ENCODE data around the gene GRM3.

DNA sequence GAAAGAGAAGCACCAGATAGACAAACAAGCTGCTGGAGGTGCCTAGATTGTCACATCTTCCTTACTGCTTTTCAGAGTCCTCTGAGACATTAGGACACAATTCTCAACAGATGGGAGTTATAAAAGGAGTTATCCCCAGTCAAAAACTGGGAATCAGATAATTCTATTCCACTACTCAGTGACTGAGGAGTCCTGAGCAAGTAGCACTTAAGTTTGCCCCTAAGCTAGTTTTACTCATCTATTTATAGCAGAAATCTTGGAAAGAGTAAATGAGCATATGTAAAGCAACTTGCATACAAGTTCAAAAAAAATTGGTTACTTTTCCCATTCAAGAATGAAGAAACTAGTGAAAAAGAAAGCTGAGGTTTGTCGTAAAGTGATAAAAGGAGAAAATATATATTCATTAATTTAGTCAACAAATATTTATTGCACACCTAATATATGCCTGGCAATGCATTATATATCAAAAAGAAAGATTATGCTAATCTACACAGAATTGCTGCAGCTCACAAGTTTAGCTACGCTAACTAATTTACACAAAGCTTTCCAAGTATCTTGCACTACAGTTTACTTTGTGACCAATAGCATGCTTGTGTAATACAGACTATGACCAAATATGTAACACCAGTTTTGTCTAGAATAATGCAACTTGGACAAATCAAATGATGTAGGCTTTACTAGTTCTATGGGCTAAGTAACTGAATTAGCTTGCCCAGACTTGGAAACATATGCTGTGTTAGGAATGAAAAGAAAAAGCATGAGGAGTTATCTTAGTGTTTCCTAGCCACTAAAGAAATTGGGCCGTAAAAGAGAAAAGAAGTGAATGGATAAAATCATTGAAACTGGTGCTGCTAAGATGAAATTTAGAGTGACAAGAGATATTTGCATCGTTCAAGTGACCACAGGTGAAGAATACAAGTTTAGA, 106.3 kb downstream of the GRM3 start:
- no peak for TF ChIP-seq CTCF (IDR thresholded peaks at IDR 0.05)
- no peak for TF ChIP-seq POLR2A (IDR thresholded peaks at IDR 0.05)
